Endothelial cell (in vitro differentiated cells): ENCODE measurements around the gene NIPAL4. TPM values are rescaled to one million over a fixed set of nuclear protein-coding genes. Genes with fewer than 3 reads are reported as not detected.

ENCODE experiments used
- DNase-seq: peaks from one replicate; pipeline ENCODE4 v3.0.0; 2021; ENCODE audit warnings: low spot score
- H3K27ac Mint-ChIP-seq: one replicate; pipeline ENCODE4 v1.8.0; 2021; ENCODE audit warnings: mixed read lengths, inconsistent platforms; ENCODE audit not compliant: unreplicated experiment
- H3K27me3 Mint-ChIP-seq: one replicate; pipeline ENCODE4 v1.8.0; 2021; ENCODE audit warnings: mild to moderate bottlenecking, moderate library complexity, mixed read lengths, inconsistent platforms; ENCODE audit not compliant: unreplicated experiment
- H3K36me3 Mint-ChIP-seq: one replicate; pipeline ENCODE4 v1.8.0; 2021; ENCODE audit warnings: mild to moderate bottlenecking, low read depth, mixed read lengths, inconsistent platforms; ENCODE audit not compliant: unreplicated experiment
- H3K4me1 Mint-ChIP-seq: one replicate; pipeline ENCODE4 v1.8.0; 2021; ENCODE audit warnings: mild to moderate bottlenecking, mixed read lengths, inconsistent platforms; ENCODE audit not compliant: unreplicated experiment
- H3K4me3 Mint-ChIP-seq: one replicate; pipeline ENCODE4 v1.8.0; 2021; ENCODE audit warnings: mild to moderate bottlenecking, mixed read lengths, inconsistent platforms; ENCODE audit not compliant: unreplicated experiment
- H3K9me3 Mint-ChIP-seq: one replicate; pipeline ENCODE4 v1.8.0; 2021; ENCODE audit warnings: mixed read lengths, inconsistent platforms; ENCODE audit not compliant: unreplicated experiment
- CTCF ChIP-seq: fragments of 200-600 bp; sonication (generic); IDR thresholded peaks from one replicate; pipeline ENCODE4 v1.5.0; 2021; ENCODE audit warnings: antibody characterized with exemption; ENCODE audit not compliant: unreplicated experiment
- total RNA-seq: library from RNA; stranded (reverse); fragmentation: NEBNext Ultra II Directional; extraction: Animal tissue kit (Norgen Biotek cat#: 25700); gene quantifications from one replicate; pipeline ENCODE4 v1.2.1, GENCODE V29; 2021; ENCODE audit not compliant: unreplicated experiment

The NIPAL4 gene
- total RNA-seq, 1 donor from 2014 or later = not detected

DNA sequence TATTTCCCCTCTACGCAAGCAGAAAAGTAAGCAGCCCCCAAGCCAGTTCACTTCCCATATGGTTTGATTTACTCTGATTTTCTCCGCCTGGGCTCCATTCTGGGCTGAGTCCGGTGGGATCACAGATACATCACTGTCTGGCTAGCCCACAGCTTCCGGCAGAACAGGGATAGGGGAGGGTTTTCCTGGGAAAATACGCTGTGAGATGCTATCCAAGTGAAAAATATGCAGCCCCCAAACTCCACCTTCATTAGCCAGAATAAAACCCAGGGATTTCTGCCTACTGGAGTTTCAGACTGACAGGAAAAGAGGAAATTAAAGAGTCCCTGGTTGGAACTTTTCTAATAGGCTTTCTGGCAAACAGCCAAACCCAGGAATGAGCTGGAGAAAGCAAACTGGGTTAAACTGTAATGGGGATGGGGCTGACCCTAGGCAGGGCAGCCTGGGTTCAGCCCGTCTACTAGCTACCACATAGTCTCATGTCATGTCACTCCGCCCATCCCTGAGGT lies 16.9 kb upstream of the NIPAL4 start:
- H3K9me3 Mint-ChIP-seq = no peaks in the 10 kb centered on the region
- no peaks in the 10 kb centered on the region for H3K36me3 Mint-ChIP-seq
- no peak for DNase-seq
- TF ChIP-seq CTCF = no peak
- H3K27ac Mint-ChIP-seq = no peak overlapping the region
- peaks cover 8% of the 10 kb centered on the region for H3K4me1 Mint-ChIP-seq
- H3K4me3 Mint-ChIP-seq = no peak overlapping the region
- no peaks in the 10 kb centered on the region for H3K27me3 Mint-ChIP-seq

DNA sequence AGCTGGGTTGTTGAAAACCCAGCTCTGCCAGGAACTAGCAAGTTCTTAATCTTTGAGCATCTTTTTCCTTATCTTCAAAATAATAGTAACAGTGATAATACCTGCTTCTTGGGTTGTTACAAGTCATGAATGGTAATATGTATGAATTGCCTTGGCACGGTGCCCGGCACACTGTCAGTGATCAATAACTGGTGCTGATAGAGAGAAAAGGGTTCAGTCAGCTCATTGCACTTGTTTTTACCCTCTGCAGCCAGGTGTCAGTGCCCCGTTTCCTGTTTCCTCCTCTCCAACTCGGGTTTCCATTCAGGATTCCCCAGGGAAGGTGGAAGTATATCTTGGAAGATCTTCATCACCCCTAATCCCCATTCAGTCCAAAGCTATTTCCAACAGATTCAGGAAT lies 15.8 kb upstream of the NIPAL4 start:
- DNase-seq = no peak
- peaks cover 2% of the 10 kb centered on the region for H3K27me3 Mint-ChIP-seq
- H3K27ac Mint-ChIP-seq = no peak overlapping the region
- TF ChIP-seq CTCF = no peak
- no peaks in the 10 kb centered on the region for H3K36me3 Mint-ChIP-seq
- H3K9me3 Mint-ChIP-seq = no peaks in the 10 kb centered on the region
- H3K4me3 Mint-ChIP-seq = no peak overlapping the region
- peaks cover 8% of the 10 kb centered on the region for H3K4me1 Mint-ChIP-seq

GRCh38 chr5:157445745-157446411 lies 14.1 kb upstream of the NIPAL4 start:
- H3K9me3 Mint-ChIP-seq = no peaks in the 10 kb centered on the region
- H3K27me3 Mint-ChIP-seq = peaks cover 2% of the 10 kb centered on the region
- TF ChIP-seq CTCF = no peak
- H3K4me3 Mint-ChIP-seq = no peak overlapping the region
- DNase-seq = no peak
- no peak overlapping the region for H3K27ac Mint-ChIP-seq
- no peaks in the 10 kb centered on the region for H3K36me3 Mint-ChIP-seq
- H3K4me1 Mint-ChIP-seq = peaks cover 8% of the 10 kb centered on the region

- no peak overlapping the region for H3K4me3 Mint-ChIP-seq
- H3K27ac Mint-ChIP-seq = no peak overlapping the region
- H3K4me1 Mint-ChIP-seq = peaks cover 8% of the 10 kb centered on the region
- H3K27me3 Mint-ChIP-seq = peaks cover 2% of the 10 kb centered on the region
- no peaks in the 10 kb centered on the region for H3K9me3 Mint-ChIP-seq
- DNase-seq = no peak
- TF ChIP-seq CTCF = no peak
- H3K36me3 Mint-ChIP-seq = no peaks in the 10 kb centered on the region
These were observed 13.5 kb upstream of the NIPAL4 start for GRCh38 chr5:157446412-157446935.

- peaks cover 2% of the 10 kb centered on the region for H3K27me3 Mint-ChIP-seq
- DNase-seq = no peak
- H3K36me3 Mint-ChIP-seq = no peaks in the 10 kb centered on the region
- H3K27ac Mint-ChIP-seq = no peak overlapping the region
- no peak for TF ChIP-seq CTCF
- no peaks in the 10 kb centered on the region for H3K9me3 Mint-ChIP-seq
- H3K4me3 Mint-ChIP-seq = no peak overlapping the region
- H3K4me1 Mint-ChIP-seq = peaks cover 8% of the 10 kb centered on the region
These were observed 12.8 kb upstream of the NIPAL4 start for GRCh38 chr5:157447201-157447637.
